Astrocyte of the cerebellum (primary cell): ENCODE data around the gene TEAD4.

Experiments
- DNase-seq: peaks from one replicate; pipeline ENCODE4 v3.0.0-alpha.2; 2011; ENCODE audit warnings: low read depth
- H3K4me3 ChIP-seq: 2 replicates; pipeline ENCODE4 v1.5.1; 2011; ENCODE audit warnings: mild to moderate bottlenecking, low read depth, low read length, moderate library complexity
- in situ Hi-C: cut with HindIII; loops from 2 replicates; pipeline ENCODE4 v1.10.0; 2017; ENCODE audit warnings: low sequenced_read_pairs
- TF ChIP-seq, protein P1 (sequence below): IDR thresholded peaks from 2 replicates; pipeline ENCODE4 v1.5.1; 2012; ENCODE audit warnings: low read length, low read depth, moderate library complexity, mild to moderate bottlenecking; ENCODE audit errors: missing control alignments

TEAD4 gene

DNA sequence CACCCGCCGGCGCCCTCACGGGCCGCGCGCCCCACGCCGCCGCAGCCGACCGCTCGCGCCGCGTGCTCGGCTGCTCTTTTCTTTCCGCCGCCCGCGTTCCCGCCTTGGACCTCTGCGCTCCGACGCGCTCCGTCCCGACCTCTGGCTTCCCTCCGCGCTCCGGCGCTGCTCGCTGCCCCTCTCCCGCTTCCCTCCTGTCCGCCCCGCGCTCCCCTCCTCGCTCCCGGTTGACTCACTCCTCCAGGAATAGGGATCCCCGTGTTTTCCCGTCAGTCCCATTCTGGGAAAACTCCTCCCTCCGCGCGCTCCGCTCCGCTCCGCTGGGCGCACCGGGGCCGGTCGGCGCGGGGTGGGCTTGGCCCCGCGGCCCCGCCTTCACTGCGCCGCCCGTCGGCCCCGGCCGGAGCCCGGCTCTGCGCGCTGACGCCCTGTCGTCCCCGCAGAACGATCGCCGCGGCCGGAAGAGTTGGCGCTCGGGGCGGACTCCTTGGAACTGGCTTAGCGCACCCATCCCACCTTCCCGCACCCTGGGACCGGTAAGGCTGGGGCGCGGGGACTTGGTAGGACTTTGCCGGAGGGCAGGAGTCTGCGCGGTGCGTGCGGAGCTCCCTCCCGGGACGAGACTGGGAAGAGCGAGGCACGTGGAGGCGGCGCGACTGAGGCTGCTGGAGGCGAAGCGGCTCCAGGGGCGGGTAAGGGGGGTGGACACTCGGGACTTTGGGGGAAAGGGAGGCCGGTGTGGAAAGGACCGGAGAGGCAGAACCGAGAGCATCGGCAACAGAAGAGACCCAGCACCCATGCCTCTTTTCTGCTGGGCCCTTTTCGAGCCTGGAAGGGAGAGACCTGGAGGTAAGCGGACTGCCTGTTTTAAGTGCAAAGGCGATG is 550 bp downstream of the TEAD4 start:
- TF ChIP-seq, protein P1, sequence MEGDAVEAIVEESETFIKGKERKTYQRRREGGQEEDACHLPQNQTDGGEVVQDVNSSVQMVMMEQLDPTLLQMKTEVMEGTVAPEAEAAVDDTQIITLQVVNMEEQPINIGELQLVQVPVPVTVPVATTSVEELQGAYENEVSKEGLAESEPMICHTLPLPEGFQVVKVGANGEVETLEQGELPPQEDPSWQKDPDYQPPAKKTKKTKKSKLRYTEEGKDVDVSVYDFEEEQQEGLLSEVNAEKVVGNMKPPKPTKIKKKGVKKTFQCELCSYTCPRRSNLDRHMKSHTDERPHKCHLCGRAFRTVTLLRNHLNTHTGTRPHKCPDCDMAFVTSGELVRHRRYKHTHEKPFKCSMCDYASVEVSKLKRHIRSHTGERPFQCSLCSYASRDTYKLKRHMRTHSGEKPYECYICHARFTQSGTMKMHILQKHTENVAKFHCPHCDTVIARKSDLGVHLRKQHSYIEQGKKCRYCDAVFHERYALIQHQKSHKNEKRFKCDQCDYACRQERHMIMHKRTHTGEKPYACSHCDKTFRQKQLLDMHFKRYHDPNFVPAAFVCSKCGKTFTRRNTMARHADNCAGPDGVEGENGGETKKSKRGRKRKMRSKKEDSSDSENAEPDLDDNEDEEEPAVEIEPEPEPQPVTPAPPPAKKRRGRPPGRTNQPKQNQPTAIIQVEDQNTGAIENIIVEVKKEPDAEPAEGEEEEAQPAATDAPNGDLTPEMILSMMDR: no peak
- peak overlapping the region; percentile 64 for H3K4me3 ChIP-seq
- no peak for DNase-seq
- in situ Hi-C loops: no loop called here

DNA sequence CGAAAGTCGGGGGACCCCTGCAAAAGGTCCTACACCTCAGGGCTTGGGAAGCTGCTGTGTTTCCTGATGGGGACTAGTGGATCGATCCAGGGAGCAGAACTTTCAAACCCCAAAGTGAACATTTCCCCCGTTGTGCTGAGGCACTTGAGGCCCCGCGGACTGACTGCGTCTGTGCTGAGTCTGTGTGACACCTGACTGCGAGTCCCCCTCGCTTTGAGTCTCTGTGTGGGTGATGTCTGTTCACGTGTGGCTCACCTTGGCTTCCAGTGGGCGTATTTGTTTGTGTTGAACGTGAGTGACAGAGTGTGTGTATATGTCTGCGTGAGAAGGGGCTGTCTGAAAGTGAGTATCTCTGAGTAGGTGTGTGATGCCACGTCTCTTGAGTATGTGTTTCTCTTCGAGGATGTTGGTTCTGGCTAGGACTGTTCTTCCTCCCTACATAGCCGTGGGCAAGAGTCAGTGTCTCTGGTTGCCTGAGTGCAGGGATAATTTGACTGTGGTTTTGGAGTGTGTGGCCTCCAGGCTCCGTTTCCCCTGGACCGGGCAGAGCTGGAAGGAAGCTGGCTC is 1.3 kb downstream of the TEAD4 start:
- in situ Hi-C loops: no loop called here
- peak overlapping the region; percentile 64 for H3K4me3 ChIP-seq
- DNase-seq: no peak
- TF ChIP-seq, protein P1: no peak

DNA sequence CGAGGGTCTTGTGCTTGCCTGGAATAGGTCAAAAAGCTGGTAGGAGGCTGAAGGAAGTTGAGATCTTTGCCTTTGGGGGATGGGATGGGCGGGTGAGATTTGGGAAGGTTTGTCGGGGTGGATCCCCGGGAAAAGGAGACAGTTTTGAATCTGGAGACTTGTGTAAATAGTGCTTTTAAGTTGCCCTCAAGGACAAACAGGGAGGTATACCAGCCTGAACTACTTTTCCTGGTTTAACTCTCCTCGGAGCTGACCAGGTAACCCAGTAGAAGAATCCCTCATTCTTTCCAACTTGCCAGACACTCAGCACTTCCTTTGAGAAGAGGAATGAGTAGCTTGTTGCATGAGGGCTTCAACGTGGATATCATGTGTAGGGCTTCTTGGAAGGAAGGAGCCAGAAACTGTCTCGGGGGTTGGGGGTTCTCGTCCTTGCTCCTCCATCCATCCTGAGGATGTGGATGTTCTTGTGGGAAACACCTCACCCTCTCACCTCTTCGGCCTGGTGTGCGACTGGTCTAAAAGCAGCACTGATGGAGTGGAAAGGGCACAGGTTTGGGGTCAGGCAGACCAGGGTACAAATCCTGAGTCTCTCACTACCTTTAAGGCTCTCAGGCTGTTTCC is 1.9 kb downstream of the TEAD4 start:
- in situ Hi-C loops: no loop called here
- DNase-seq: no peak
- TF ChIP-seq, protein P1: no peak
- peak overlapping the region; percentile 64 for H3K4me3 ChIP-seq

DNA sequence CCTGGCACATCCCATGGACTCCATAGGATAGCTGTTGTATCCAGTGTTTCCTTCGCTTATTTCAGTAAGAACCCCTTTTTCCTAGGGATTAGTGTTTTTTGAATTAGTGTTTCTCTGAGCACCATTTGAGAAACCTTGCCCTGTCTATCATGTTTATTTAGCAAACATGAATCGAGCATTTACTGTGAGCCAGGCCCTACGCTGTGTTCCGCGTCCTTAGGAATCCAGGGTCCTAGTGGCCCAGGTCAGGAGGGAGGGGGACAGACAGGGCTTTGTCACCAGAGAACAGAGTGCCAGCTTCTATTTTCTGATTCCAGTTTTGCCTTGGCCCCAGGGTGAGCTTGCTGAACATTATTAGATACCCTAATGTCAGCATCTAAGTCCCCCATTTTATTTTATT is 2.5 kb downstream of the TEAD4 start:
- TF ChIP-seq, protein P1: no peak
- H3K4me3 ChIP-seq: no peak overlapping the region
- no peak for DNase-seq
- in situ Hi-C loops: no loop called here

DNA sequence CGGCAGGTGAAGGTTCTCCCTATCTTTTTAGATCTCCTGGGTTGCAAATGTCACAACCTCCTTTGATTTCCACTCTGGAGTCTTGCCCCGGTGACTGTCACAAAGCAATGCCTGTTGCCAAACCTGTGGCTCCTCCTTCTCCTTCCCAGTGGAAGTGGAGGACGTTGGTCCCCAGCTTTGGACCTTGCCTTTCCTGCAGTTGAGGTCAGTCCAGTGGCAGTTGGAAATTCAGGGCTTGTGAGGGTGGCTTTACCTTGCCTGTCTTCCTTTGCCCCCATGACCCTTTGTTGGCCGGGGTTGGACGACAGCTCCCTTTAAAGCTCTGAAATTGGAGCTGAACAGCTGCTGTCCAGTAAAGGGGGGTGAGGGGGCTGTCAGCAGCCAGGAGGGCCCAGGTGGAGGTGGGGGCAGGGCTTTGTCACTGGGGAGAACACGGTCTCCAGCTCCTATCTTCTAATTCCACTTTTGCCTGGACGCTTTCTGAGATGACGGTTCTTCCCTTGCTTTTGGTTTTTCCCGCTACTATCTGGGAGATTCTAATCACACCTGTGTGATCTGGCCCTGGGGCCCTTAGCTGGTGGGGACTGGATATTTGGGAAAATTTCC is 4.1 kb downstream of the TEAD4 start:
- TF ChIP-seq, protein P1: no peak
- in situ Hi-C loops: no loop called here
- no peak overlapping the region for H3K4me3 ChIP-seq
- DNase-seq: no peak

DNA sequence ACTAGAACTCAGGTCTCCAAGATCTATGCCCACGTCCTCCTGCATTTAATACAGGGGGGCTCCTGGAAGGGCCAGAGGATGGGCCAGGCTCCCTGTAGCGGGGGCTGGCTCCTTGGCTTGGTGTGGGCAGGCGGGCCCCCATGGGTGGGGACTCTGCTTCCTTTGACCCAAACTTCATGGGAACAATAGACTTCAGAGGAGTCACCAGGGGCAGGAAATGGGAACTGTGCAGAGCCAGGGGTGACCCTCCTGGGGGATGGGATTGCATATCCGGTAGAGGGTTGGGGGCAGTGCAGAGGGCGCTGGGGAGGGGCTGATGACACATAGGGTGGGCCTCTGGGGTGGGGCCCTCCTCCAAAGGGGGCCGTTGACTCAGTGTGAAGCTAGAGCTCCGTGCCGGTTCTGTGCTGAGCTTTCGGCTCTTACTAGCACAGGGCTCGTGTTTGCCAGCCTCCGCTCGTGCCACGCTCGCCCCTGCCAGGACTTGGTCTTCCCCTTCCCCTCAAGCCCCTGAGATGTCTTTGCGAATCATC is 4.6 kb downstream of the TEAD4 start:
- no peak for DNase-seq
- in situ Hi-C loops: no loop called here
- peak overlapping the region; percentile 21 for H3K4me3 ChIP-seq
- TF ChIP-seq, protein P1: no peak
